OCI-LY1 (cell line): Measurements from ENCODE around the gene ALG5.

Experiments used
- EZH2 ChIP-seq: fragments of 200-600 bp; sonication (generic), shearing (Covaris generic); IDR thresholded peaks from 2 replicates; pipeline ENCODE4 v1.8.0; 2017; ENCODE audit warnings: borderline replicate concordance, mixed run types, mild to moderate bottlenecking, antibody characterized with exemption, low read length, moderate library complexity, mixed read lengths
- TF ChIP-seq, protein P1 (sequence below): fragments of 200-600 bp; sonication (generic), shearing (Covaris generic); IDR thresholded peaks from 2 replicates; pipeline ENCODE4 v1.5.1; 2017; ENCODE audit warnings: mild to moderate bottlenecking, antibody characterized with exemption, low read length, moderate library complexity, mixed read lengths

DNA sequence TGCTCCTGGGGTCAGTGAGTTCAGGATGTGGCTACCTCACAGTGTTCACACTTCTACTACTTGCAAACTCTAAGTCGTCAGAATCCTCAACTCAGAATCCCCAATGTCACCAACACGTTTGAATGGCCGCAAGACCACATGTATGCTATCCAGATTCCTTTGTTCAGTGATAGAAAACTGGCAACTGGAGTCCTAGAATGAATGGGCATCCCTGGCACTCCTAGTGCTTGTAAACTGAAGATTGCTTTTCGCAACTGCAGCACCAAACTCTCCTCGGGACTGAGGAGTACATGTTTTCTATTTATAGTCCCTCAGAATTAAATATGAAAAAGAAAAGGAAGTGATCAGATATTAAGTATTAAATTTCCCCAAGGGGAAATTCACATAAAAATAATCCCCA lies 84.0 kb downstream of the ALG5 start:
- TF ChIP-seq, protein P1, sequence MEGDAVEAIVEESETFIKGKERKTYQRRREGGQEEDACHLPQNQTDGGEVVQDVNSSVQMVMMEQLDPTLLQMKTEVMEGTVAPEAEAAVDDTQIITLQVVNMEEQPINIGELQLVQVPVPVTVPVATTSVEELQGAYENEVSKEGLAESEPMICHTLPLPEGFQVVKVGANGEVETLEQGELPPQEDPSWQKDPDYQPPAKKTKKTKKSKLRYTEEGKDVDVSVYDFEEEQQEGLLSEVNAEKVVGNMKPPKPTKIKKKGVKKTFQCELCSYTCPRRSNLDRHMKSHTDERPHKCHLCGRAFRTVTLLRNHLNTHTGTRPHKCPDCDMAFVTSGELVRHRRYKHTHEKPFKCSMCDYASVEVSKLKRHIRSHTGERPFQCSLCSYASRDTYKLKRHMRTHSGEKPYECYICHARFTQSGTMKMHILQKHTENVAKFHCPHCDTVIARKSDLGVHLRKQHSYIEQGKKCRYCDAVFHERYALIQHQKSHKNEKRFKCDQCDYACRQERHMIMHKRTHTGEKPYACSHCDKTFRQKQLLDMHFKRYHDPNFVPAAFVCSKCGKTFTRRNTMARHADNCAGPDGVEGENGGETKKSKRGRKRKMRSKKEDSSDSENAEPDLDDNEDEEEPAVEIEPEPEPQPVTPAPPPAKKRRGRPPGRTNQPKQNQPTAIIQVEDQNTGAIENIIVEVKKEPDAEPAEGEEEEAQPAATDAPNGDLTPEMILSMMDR: no peak
- TF ChIP-seq EZH2: no peak
